Sigmoid colon (tissue), 3 donors: ENCODE results near the gene BARX2.

Experiments
- POLR2A ChIP-seq, 2 donors: fragments of 450-650 bp; IDR thresholded peaks; one replicate each; pipeline ENCODE4 v1.6.1; 2016; ENCODE audit warnings: antibody characterized with exemption in 2 of 2, mild to moderate bottlenecking in 2 of 2, moderate library complexity in 2 of 2
- TF ChIP-seq, protein P1 (sequence below), 4 experiments: fragments of 450-650 bp in 3 of 4; fragments of 200-600 bp in 1 of 4; IDR thresholded peaks; one replicate each; pipeline ENCODE4 v1.5.1; 2016 to 2019; ENCODE audit warnings: antibody characterized with exemption in 4 of 4, mild to moderate bottlenecking in 3 of 4, moderate library complexity in 2 of 4

DNA sequence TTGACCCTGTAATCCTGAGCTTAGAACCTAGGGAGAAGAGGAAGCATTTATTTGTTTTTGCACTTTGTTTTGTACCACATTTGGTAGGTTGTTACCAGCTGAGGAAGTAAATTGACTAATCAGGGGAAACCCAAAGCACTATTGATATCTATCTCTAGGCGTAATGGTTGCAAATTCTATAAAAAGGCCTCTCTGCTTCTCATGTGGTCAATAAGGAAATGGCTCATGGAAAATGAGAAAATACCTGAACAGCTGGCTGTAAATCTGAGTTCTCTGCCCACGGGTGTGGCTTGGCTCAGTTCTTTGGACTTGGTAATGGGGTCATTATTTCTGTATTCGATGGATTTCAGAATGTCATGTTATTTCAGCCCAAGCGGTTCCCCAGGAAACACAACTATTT, 42.4 kb downstream of the BARX2 start:
- no peak for TF ChIP-seq POLR2A (IDR thresholded peaks at IDR 0.05)
- TF ChIP-seq, protein P1, sequence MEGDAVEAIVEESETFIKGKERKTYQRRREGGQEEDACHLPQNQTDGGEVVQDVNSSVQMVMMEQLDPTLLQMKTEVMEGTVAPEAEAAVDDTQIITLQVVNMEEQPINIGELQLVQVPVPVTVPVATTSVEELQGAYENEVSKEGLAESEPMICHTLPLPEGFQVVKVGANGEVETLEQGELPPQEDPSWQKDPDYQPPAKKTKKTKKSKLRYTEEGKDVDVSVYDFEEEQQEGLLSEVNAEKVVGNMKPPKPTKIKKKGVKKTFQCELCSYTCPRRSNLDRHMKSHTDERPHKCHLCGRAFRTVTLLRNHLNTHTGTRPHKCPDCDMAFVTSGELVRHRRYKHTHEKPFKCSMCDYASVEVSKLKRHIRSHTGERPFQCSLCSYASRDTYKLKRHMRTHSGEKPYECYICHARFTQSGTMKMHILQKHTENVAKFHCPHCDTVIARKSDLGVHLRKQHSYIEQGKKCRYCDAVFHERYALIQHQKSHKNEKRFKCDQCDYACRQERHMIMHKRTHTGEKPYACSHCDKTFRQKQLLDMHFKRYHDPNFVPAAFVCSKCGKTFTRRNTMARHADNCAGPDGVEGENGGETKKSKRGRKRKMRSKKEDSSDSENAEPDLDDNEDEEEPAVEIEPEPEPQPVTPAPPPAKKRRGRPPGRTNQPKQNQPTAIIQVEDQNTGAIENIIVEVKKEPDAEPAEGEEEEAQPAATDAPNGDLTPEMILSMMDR (IDR thresholded peaks at IDR 0.05), result no peak
